ENCODE results near the gene AFAP1L2.

AFAP1L2 gene

DNA sequence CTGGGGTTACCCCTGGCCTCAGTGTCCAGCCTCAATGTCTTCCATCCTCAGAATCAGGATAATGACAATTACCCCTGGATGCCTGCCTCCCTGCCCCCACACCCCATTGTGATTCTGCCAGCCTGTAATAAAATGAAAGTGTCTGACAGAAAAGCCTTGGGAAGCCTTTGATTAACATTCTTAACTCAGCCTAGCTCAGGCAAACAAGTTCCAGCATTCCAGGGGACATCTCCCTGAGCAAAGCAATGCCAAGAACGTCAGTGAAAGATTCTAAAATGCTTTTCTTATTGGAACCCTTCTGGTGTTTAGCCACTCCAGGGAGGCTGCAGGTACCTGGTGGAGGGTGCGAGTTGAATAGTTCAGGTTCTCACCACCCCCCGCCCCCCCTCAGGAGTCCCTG, 18.7 kb downstream of the AFAP1L2 start:
- no peak for DNase-seq

DNA sequence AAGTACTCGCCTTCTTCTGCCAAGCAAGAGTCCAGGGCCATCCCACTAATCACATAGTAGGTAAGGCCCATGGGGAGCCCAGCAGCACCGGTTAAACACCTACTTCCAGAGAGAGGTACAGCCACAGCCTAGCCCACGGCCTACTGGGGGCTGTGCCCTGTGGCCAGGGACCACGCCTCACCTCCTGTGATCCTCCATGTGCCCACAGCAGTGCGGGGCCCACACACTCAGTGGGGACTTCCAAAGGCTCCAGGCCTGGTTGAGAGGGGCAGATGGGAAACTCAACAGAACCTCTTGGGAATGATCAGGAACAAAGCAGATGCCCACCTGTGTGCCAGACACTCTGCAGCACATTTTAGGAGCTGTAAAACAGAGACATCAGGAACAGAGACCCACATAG, 19.7 kb downstream of the AFAP1L2 start:
- no peak for DNase-seq

DNA sequence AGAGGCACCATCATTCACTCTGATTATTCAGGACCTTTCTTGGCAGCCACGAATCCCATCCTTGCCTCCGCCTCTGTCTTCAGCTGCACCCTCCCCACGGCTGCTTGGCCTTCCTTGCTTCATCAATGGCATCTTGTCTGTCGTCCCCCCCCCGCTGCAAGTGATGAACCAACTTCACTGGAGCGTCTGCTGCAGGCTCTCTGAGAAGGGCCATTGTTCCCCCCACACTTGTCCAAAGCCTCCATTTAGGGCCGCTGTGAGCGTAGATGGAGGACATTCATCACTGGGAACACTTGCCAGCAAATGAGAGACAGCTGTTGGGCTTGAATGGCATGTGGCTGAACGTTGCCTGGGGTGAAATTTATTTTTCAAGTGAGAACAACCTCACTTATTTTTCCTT, 20.1 kb downstream of the AFAP1L2 start:
- no peak for DNase-seq

DNA sequence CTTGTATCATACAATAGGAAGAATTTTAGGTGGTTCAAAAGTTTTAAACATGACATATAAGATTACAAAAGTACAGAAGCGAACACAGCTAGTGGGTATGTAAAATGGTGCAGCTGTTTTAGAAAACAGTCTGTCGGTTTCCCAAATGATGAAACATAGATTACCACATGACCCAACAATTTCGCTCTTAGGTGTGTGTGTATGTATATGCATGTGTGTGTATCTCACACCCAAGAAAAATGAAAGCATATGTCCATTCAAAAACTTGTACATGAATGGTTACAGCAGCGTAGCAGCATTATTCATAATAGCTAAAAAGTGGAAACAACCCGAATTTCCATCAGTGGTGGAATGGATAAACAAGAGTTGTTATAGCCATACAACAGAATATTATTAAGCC, 23.5 kb downstream of the AFAP1L2 start:
- no peak for DNase-seq

- no peak for DNase-seq
Observed at GRCh38 chr10:114380060-114380459, 24.2 kb downstream of the AFAP1L2 start.

GRCh38 chr10:114379631-114380041, 24.7 kb downstream of the AFAP1L2 start:
- no peak for DNase-seq

- no peak for DNase-seq
Observed at GRCh38 chr10:114376523-114376922, 27.8 kb downstream of the AFAP1L2 start.

DNA sequence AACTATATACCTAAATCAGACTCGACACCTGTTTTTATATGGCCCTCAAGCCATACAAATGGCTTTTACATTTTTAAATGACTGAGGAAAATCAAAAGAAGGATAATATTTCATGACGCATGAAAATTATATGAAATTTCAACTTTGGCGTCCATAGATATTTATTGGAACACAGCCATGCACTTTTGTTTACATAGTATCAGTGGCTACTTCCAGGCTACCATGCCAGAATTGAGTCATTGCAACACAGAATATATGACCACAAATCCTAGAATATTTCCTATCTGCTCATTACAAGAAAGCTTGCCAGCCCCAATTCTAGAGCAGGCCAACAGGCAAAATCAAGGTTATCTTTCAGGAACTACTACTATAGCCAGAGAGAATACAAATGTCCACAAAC, 29.3 kb downstream of the AFAP1L2 start:
- DNase-seq = no peak

- DNase-seq = peak; percentile 11
Observed at GRCh38 chr10:114374053-114374791, 30.1 kb downstream of the AFAP1L2 start.

- DNase-seq = no peak
Observed at GRCh38 chr10:114373631-114374030, 30.7 kb downstream of the AFAP1L2 start.

GRCh38 chr10:114372995-114373394, 31.3 kb downstream of the AFAP1L2 start:
- DNase-seq = no peak

- no peak for DNase-seq
Observed at GRCh38 chr10:114372179-114372578, 32.1 kb downstream of the AFAP1L2 start.

DNA sequence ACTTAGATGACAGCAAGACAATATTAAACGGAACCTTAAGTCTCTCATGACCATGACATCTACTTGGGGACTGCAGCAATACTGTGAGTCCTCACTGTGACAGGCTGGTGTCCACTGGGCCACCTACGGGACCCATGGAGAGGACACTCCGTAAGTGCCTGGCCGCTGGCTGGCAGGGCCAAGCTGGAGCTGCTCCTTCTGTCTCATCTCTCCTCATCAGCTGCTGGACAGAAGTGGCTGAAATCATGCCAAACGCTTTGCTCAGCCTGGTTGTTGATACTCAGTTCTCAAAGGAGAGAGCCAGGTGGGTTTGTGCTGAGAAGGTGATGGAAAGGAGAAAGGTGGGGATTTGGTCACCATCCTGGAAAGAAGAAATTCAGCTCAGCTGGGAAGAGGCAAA, 33.3 kb downstream of the AFAP1L2 start:
- DNase-seq = no peak

DNA sequence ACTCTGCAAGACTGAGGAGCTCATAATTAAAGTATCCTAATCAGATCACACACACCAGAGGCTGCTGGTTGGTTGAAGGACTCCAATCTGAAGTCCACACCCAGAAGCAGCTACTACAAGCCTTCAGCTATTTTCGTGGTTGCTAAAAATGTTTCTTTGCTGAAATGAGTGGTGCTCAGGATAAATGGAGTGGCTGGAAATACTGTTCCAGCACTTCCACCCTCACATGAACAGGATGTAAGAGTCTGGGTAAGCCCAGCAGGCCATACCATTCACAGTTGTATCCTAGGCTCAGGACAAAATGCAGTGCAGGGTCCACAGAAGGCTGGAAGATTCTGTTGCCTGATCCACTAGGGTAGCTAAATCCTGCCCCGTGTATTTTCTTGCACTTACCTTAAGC, 34.1 kb downstream of the AFAP1L2 start:
- DNase-seq = no peak

DNA sequence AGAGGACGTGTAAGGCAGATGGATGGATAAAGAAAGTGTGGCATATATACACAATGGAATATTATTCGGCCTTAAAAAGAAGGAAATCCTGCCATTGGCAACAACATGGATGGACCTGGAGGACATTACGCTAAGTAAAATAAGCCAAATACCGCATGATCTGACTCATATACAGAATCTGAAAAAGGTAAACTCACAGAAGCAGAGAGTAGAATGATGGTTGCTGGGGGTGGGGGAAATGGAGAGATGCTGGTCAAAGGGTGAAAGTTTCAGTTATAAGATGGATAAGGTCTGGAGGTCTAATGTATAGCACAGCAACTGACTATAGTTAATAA, 36.3 kb downstream of the AFAP1L2 start:
- DNase-seq = no peak

GRCh38 chr10:114367351-114368056, 36.8 kb downstream of the AFAP1L2 start:
- DNase-seq = peak; percentile 54

GRCh38 chr10:114364726-114365125, 39.6 kb downstream of the AFAP1L2 start:
- DNase-seq = no peak

DNA sequence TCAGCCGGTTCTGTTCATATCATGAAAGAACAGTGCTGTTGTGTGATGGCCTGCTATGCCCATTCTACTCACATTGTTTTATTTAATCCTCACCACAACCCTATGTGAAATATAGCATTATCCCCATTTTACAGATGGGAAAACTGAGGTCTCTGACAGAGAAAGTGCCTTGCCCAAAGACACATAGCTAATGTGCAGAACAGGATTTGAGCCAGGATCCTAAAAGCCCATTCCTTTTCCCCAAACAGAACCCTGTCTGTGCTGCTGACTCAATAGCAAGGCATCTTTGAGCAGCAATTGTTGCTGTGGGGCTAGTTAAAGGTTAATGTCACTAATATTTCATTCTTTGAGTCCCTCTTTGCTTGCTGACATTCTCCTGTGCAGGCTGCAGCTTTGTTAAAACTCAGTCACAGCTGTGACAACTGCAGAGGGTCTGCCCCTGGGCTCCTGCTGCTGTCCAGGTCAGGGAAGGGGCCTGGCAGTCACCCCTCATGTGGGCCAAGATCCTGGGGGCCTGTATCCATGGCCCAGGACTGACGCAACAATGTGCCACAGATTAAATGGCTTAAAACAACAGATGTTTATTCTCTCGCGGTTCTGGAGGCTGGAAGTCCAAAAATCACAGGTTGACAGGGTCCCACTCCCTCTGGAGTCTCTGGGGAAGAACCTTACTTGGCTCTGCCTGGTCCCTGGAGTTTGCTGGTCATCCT, 40.4 kb downstream of the AFAP1L2 start:
- DNase-seq = no peak

GRCh38 chr10:114362826-114363355, 41.4 kb downstream of the AFAP1L2 start:
- no peak for DNase-seq

- DNase-seq = no peak
Observed at GRCh38 chr10:114359953-114360345, 44.4 kb downstream of the AFAP1L2 start.

DNA sequence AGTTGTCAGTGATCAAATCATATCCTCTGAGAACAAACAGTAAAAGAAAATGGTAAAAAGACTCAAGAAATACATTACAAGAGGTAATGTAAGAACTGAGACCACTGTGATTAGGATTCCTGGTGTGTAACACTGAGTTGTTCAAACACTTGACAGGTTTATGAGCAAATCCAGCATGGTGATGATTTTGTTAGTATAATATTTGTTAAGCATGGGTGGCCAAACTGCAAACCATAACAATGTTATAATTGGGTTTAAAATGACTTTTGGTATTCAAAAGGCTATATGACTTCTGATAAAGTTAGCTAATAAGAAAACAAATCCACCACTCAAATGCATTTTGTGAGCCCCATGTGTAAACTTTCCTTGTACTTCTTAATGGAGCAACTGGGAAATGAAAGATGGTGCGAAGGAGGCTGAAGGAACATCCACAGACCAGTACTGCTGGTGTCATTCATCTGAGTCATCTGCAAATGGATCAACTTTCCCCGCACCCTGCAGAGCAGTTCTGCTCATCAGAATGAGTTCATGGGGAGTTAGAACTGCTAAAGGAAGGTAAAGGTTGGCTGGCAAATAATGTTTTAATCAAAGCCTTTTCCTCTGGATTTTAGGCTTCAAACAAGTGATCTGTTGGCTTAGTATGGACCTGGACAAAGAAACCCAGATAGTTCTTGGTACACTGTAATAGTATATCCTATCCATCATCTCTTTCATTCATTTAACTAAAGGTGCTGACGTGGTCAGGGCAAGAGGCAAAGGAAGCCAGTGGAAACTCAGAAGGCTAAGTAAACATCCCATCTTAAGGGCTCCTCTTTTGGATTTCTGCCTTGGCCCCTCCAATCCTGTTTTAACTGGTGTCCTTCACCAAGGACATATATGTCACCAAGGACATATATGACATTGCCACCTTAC, 45.0 kb downstream of the AFAP1L2 start:
- DNase-seq = no peak

DNA sequence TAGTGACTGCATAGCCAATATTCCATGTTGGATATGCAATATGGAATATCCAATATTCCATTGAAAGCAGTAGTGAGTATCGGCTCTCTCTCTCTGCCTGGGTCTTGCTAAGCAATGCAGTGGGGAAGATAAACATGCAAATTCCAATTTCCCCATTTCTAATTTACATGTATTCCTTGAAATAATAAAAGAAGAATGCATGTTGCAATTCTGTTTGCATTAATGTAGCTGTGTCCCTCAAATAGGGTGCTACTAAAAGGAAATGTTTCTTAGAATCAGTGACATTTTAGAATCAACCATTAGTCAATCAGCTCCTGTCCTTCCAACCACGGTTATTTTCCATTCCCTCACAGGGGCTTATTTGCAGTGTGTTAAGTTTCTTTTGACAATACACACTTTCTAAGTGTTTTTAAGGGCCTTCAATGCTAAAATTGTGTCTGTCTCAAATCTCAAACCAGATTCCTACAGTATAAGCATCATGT, 46.7 kb downstream of the AFAP1L2 start:
- DNase-seq = no peak

Data from NCI-H146 (cell line).